ENCODE results near the gene KLF1.
A peak's percentile ranks its signal among the peaks of the same experiment; 100 is the strongest.
"Not testable (repeated sequence)": the region's sequence is repeated elsewhere in the genome, so short reads cannot be mapped to it uniquely, and the experiment has no call there.

KLF1 gene

GRCh38 chr19:12890787-12891552 lies 4.0 kb upstream of the KLF1 start, which contains the start of gene GCDH:
TSS of gene GCDH (plus strand) at chr19:12891160. CDS start at chr19:12891305, 145 bp downstream.
- peak; percentile 93 to 99 for DNase-seq

GRCh38 chr19:12890299-12890786 lies 3.3 kb upstream of the KLF1 start:
- not testable (repeated sequence) for DNase-seq

- no peak for DNase-seq
Measured at GRCh38 chr19:12888006-12888603, 1.1 kb upstream of the KLF1 start.

GRCh38 chr19:12886651-12886968 lies 391 bp downstream of the KLF1 start:
- DNase-seq = no peak

GRCh38 chr19:12885749-12886650 lies 1.0 kb downstream of the KLF1 start:
- no peak for DNase-seq

GRCh38 chr19:12884926-12885748 lies 1.9 kb downstream of the KLF1 start:
- no peak for DNase-seq

GRCh38 chr19:12884627-12884925 lies 2.4 kb downstream of the KLF1 start:
- no peak for DNase-seq

- DNase-seq = no peak
Measured at GRCh38 chr19:12884202-12884601, 2.8 kb downstream of the KLF1 start.

GRCh38 chr19:12882589-12882988 lies 4.4 kb downstream of the KLF1 start:
- no peak for DNase-seq

GRCh38 chr19:12881172-12881808 lies 5.7 kb downstream of the KLF1 start, which contains the start of gene DNASE2:
TSS of gene DNASE2 (minus strand) at chr19:12881449. CDS start at chr19:12881375, 74 bp downstream.
- peak; percentile 45 to 65 for DNase-seq

GRCh38 chr19:12880551-12881171 lies 6.3 kb downstream of the KLF1 start:
- peak in 1 of 2 experiments; percentile 28 for DNase-seq

GRCh38 chr19:12875086-12875485 lies 11.9 kb downstream of the KLF1 start:
- no peak for DNase-seq

GRCh38 chr19:12873891-12874745 lies 12.9 kb downstream of the KLF1 start:
- DNase-seq = no peak

GRCh38 chr19:12872941-12873890 lies 13.8 kb downstream of the KLF1 start:
- no peak for DNase-seq

- no peak for DNase-seq
Measured at GRCh38 chr19:12872255-12872654, 14.7 kb downstream of the KLF1 start.

- DNase-seq = no peak
Measured at GRCh38 chr19:12871681-12872080, 15.3 kb downstream of the KLF1 start.

GRCh38 chr19:12868540-12869112 lies 18.4 kb downstream of the KLF1 start:
- DNase-seq = no peak

GRCh38 chr19:12867120-12868099 lies 19.6 kb downstream of the KLF1 start:
- no peak for DNase-seq

Measured in cerebellar nuclear complex (tissue), 1 donor.